ENCODE measurements around the gene LYST. TPM values are rescaled to one million over a fixed set of nuclear protein-coding genes. Genes with fewer than 3 reads are reported as not detected.

Gene LYST
- total RNA-seq, 2 experiments from 2014 or later: 4.0 to 8.2 TPM

DNA sequence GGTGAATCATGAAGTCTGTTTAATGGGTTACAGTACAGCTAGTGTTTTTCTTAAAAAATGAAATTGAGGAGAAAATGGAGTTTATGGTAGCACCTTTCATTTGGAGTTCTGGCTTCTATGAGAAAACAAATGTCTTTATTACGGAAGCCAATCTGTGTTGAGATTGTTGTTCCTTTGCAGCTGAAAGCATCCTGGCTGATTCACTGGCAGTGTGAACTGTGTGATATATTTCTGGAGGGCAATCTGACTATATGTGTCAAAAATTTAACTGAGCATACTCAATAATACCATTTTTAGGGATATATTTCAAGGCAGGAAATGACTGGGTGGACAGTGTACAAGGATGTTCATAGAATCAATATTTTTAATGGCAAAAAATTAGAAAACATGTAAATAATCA lies 46.6 kb upstream of the LYST start:
- no TSS peak for BruUV-seq (replicated peaks)
- DNase-seq (ENCODE audit: low spot score): no peak
- H3K4me2 ChIP-seq (ENCODE audit: low read length): no peak overlapping the region
- intact Hi-C loops (cut with micrococcal nuclease; ENCODE audit: unreplicated experiment): no loop called here
- no peaks in the 10 kb centered on the region for H4K20me1 ChIP-seq (ENCODE audit: insufficient read depth, low read length)
- no peak overlapping the region for H3K4me3 ChIP-seq (ENCODE audit: low read depth, low read length, poor library complexity, severe bottlenecking)
- TF ChIP-seq CTCF (conservative IDR thresholded peaks at IDR 0.05; ENCODE audit: low read length) (no peak), EZH2phosphoT487 (IDR thresholded peaks at IDR 0.05; ENCODE audit: borderline replicate concordance, low read depth, low read length) (no peak)
- no peaks in the 10 kb centered on the region for H3K9me2 ChIP-seq (ENCODE audit: insufficient read depth, low read length)
- no peaks in the 10 kb centered on the region for H3K4me1 ChIP-seq (ENCODE audit: insufficient read depth, low read length, poor library complexity, severe bottlenecking)
- no peaks in the 10 kb centered on the region for H3K9me3 ChIP-seq (ENCODE audit: low read length)
- ChIA-PET CTCF (ENCODE audit: unreplicated experiment) (no interaction called here), POLR2A (no interaction called here)
- H3K79me2 ChIP-seq (ENCODE audit: insufficient read depth, low read depth, low read length): no peaks in the 10 kb centered on the region
- H3K36me3 ChIP-seq (ENCODE audit: insufficient read depth, low read length): no peaks in the 10 kb centered on the region
- no peak overlapping the region for H3K27ac ChIP-seq (ENCODE audit: low read depth, low read length, poor library complexity, severe bottlenecking)
- no peak overlapping the region for H2AFZ ChIP-seq (ENCODE audit: low read length)

- H4K20me1 ChIP-seq (ENCODE audit: insufficient read depth, low read length): no peaks in the 10 kb centered on the region
- no peaks in the 10 kb centered on the region for H3K9me3 ChIP-seq (ENCODE audit: low read length)
- no peaks in the 10 kb centered on the region for H3K9me2 ChIP-seq (ENCODE audit: insufficient read depth, low read length)
- H3K4me2 ChIP-seq (ENCODE audit: low read length): no peak overlapping the region
- no TSS peak for BruUV-seq (replicated peaks)
- H3K79me2 ChIP-seq (ENCODE audit: insufficient read depth, low read depth, low read length): no peaks in the 10 kb centered on the region
- H3K4me3 ChIP-seq (ENCODE audit: low read depth, low read length, poor library complexity, severe bottlenecking): no peak overlapping the region
- H2AFZ ChIP-seq (ENCODE audit: low read length): no peak overlapping the region
- TF ChIP-seq EZH2phosphoT487 (IDR thresholded peaks at IDR 0.05; ENCODE audit: borderline replicate concordance, low read depth, low read length) (no peak), CTCF (conservative IDR thresholded peaks at IDR 0.05; ENCODE audit: low read length) (no peak)
- no peaks in the 10 kb centered on the region for H3K4me1 ChIP-seq (ENCODE audit: insufficient read depth, low read length, poor library complexity, severe bottlenecking)
- no peak overlapping the region for H3K27ac ChIP-seq (ENCODE audit: low read depth, low read length, poor library complexity, severe bottlenecking)
- ChIA-PET CTCF (ENCODE audit: unreplicated experiment) (no interaction called here), POLR2A (no interaction called here)
- DNase-seq (ENCODE audit: low spot score): no peak
- intact Hi-C loops (cut with micrococcal nuclease; ENCODE audit: unreplicated experiment): no loop called here
- H3K36me3 ChIP-seq (ENCODE audit: insufficient read depth, low read length): no peaks in the 10 kb centered on the region
Observed at GRCh38 chr1:235911876-235912275, 45.2 kb upstream of the LYST start.

DNA sequence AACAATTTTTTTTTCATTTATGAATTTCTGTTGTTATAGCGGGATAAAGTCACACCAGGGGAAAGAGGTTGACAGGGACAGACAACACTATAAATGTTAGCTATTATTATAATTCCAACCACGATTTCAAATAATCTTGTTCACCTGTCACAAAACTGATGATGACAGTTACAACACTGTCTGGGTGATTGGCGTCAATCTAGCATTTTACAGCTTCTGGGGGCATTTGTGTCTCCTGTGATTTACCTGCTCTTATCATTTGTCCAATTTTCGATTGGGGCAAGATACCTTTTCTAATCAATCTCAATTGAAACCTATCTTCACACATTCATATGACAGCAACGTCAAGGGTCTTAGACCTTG lies 44.6 kb upstream of the LYST start:
- Histone ChIP-seq H3K4me3 (ENCODE audit: low read depth, low read length, poor library complexity, severe bottlenecking) (no peak overlapping the region), H3K4me1 (ENCODE audit: insufficient read depth, low read length, poor library complexity, severe bottlenecking) (no peaks in the 10 kb centered on the region), H3K27ac (ENCODE audit: low read depth, low read length, poor library complexity, severe bottlenecking) (no peak overlapping the region), H3K9me2 (ENCODE audit: insufficient read depth, low read length) (no peaks in the 10 kb centered on the region), H2AFZ (ENCODE audit: low read length) (no peak overlapping the region), H3K9me3 (ENCODE audit: low read length) (no peaks in the 10 kb centered on the region), H3K4me2 (ENCODE audit: low read length) (no peak overlapping the region), H3K79me2 (ENCODE audit: insufficient read depth, low read depth, low read length) (no peaks in the 10 kb centered on the region), H4K20me1 (ENCODE audit: insufficient read depth, low read length) (no peaks in the 10 kb centered on the region), H3K36me3 (ENCODE audit: insufficient read depth, low read length) (no peaks in the 10 kb centered on the region)
- no peak for DNase-seq (ENCODE audit: low spot score)
- ChIA-PET CTCF (ENCODE audit: unreplicated experiment) (no interaction called here), POLR2A (no interaction called here)
- no TSS peak for BruUV-seq (replicated peaks)
- intact Hi-C loops (cut with micrococcal nuclease; ENCODE audit: unreplicated experiment): no loop called here
- TF ChIP-seq EZH2phosphoT487 (IDR thresholded peaks at IDR 0.05; ENCODE audit: borderline replicate concordance, low read depth, low read length): no peak

Data from OCI-LY7 (cell line).